Measurements from ENCODE around the gene FDX2.
A peak's percentile ranks its signal among the peaks of the same experiment; 100 is the strongest.
"Not testable (repeated sequence)": the region's sequence is repeated elsewhere in the genome, so short reads cannot be mapped to it uniquely, and the experiment has no call there.

Gene FDX2

DNA sequence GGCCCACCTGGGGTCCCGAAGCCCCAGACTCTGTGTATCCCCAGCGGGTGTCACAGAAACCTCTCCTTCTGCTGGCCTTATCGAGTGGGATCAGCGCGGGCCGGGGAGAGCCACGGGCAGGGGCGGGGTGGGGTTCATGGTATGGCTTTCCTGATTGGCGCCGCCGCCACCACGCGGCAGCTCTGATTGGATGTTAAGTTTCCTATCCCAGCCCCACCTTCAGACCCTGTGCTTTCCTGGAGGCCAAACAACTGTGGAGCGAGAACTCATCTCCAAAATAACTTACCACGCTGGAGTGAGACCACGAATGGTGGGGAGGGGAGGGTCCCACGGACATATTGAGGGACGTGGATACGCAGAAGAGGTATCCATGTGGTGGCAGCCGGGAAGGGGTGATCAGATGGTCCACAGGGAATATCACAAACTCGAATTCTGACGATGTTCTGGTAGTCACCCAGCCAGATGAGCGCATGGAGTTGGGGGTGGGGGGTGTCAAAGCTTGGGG lies 27.1 kb downstream of the FDX2 start:
- peak overlapping the region; percentile 87 for H3K27ac Mint-ChIP-seq
- peaks cover 33 to 37% of the 10 kb centered on the region in 2 donors for H3K36me3 Mint-ChIP-seq
- H3K9me3 Mint-ChIP-seq = peaks cover 0 to 4% of the 10 kb centered on the region in 2 donors
- H3K4me3 Mint-ChIP-seq = peak overlapping the region; percentile 71 to 84
- no peak for ATAC-seq (replicated peaks)
- DNase-seq = no peak
- H3K27me3 Mint-ChIP-seq = peaks cover 43 to 60% of the 10 kb centered on the region in 2 donors
- peaks cover 61 to 98% of the 10 kb centered on the region in 2 donors for H3K4me1 Mint-ChIP-seq

DNA sequence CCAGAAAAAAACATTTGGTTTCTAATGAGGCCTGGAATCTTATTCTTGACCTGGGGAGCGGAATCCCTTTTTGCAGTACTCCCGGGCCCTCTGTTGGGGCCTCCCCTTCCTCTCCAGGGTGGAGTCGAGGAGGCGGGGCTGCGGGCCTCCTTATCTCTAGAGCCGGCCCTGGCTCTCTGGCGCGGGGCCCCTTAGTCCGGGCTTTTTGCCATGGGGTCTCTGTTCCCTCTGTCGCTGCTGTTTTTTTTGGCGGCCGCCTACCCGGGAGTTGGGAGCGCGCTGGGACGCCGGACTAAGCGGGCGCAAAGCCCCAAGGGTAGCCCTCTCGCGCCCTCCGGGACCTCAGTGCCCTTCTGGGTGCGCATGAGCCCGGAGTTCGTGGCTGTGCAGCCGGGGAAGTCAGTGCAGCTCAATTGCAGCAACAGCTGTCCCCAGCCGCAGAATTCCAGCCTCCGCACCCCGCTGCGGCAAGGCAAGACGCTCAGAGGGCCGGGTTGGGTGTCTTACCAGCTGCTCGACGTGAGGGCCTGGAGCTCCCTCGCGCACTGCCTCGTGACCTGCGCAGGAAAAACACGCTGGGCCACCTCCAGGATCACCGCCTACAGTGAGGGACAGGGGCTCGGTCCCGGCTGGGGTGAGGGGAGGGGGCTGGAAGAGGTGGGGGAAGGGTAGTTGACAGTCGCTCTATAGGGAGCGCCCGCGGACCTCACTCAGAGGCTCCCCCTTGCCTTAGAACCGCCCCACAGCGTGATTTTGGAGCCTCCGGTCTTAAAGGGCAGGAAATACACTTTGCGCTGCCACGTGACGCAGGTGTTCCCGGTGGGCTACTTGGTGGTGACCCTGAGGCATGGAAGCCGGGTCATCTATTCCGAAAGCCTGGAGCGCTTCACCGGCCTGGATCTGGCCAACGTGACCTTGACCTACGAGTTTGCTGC lies 28.7 kb downstream of the FDX2 start, which contains the start of gene ICAM4:
Gene ICAM4, plus strand, starts transcription at position 153 of the 935 bp plus-strand sequence. Its CDS starts 58 bp downstream, at position 211.
- H3K4me1 Mint-ChIP-seq = peaks cover 60 to 88% of the 10 kb centered on the region in 2 donors
- H3K27me3 Mint-ChIP-seq = peaks cover 28 to 43% of the 10 kb centered on the region in 2 donors
- peak within 1 kb of the TSS; percentile 29 to 67 for H3K4me3 Mint-ChIP-seq
- ATAC-seq (replicated peaks) = peak; percentile 54 to 59
- peak; percentile 42 for DNase-seq
- peaks cover 36 to 37% of the 10 kb centered on the region in 2 donors for H3K36me3 Mint-ChIP-seq
- peak within 1 kb of the TSS; percentile 90 for H3K27ac Mint-ChIP-seq
- H3K9me3 Mint-ChIP-seq = no peaks in the 10 kb centered on the region

- H3K27me3 Mint-ChIP-seq = peaks cover 19 to 26% of the 10 kb centered on the region in 2 donors
- peak overlapping the region in 1 of 2 donors; percentile 11 for H3K4me3 Mint-ChIP-seq
- peak overlapping the region; percentile 2 for H3K27ac Mint-ChIP-seq
- ATAC-seq (replicated peaks) = no peak
- peaks cover 43 to 45% of the 10 kb centered on the region in 2 donors for H3K36me3 Mint-ChIP-seq
- DNase-seq = no peak
- peaks cover 49 to 72% of the 10 kb centered on the region in 2 donors for H3K4me1 Mint-ChIP-seq
- H3K9me3 Mint-ChIP-seq = no peaks in the 10 kb centered on the region
Observed at GRCh38 chr19:10285393-10285792, 30.4 kb downstream of the FDX2 start.

DNA sequence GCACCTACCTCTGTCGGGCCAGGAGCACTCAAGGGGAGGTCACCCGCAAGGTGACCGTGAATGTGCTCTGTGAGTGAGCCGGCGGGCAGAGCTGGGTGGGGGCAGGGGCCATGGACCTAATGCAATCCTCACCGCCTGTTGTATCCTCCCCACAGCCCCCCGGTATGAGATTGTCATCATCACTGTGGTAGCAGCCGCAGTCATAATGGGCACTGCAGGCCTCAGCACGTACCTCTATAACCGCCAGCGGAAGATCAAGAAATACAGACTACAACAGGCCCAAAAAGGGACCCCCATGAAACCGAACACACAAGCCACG lies 30.9 kb downstream of the FDX2 start:
- no peak for ATAC-seq (replicated peaks)
- Mint-ChIP-seq H3K4me3 (no peak overlapping the region), H3K4me1 (peaks cover 47 to 70% of the 10 kb centered on the region in 2 donors), H3K9me3 (no peaks in the 10 kb centered on the region), H3K36me3 (peaks cover 47 to 48% of the 10 kb centered on the region in 2 donors), H3K27me3 (peaks cover 15 to 22% of the 10 kb centered on the region in 2 donors), H3K27ac (peak overlapping the region; percentile 2)
- no peak for DNase-seq

DNA sequence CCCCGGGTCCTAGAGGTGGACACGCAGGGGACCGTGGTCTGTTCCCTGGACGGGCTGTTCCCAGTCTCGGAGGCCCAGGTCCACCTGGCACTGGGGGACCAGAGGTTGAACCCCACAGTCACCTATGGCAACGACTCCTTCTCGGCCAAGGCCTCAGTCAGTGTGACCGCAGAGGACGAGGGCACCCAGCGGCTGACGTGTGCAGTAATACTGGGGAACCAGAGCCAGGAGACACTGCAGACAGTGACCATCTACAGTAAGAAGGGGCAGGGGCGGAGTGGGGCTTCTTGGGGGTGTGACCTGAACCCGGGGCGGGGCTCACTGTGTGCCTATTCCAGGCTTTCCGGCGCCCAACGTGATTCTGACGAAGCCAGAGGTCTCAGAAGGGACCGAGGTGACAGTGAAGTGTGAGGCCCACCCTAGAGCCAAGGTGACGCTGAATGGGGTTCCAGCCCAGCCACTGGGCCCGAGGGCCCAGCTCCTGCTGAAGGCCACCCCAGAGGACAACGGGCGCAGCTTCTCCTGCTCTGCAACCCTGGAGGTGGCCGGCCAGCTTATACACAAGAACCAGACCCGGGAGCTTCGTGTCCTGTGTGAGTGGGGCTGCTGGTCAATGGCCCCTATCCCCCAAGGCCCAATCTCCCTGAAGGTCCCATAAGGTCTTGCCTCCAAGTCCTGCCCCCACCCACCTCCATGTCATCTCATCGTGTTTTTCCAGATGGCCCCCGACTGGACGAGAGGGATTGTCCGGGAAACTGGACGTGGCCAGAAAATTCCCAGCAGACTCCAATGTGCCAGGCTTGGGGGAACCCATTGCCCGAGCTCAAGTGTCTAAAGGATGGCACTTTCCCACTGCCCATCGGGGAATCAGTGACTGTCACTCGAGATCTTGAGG lies 31.5 kb downstream of the FDX2 start:
- no peaks in the 10 kb centered on the region for H3K9me3 Mint-ChIP-seq
- no peak overlapping the region for H3K27ac Mint-ChIP-seq
- peaks cover 12 to 18% of the 10 kb centered on the region in 2 donors for H3K27me3 Mint-ChIP-seq
- ATAC-seq (replicated peaks) (no peak), DNase-seq (no peak)
- no peak overlapping the region for H3K4me3 Mint-ChIP-seq
- peaks cover 50 to 70% of the 10 kb centered on the region in 2 donors for H3K4me1 Mint-ChIP-seq
- H3K36me3 Mint-ChIP-seq = peaks cover 52 to 53% of the 10 kb centered on the region in 2 donors

- ATAC-seq (replicated peaks) (no peak), DNase-seq (no peak)
- Mint-ChIP-seq H3K4me1 (peaks cover 48 to 70% of the 10 kb centered on the region in 2 donors), H3K9me3 (no peaks in the 10 kb centered on the region), H3K36me3 (peaks cover 59 to 60% of the 10 kb centered on the region in 2 donors), H3K27me3 (peaks cover 5 to 10% of the 10 kb centered on the region in 2 donors), H3K27ac (peak overlapping the region; percentile 75), H3K4me3 (no peak overlapping the region)
Observed at GRCh38 chr19:10283301-10284064, 32.3 kb downstream of the FDX2 start.

DNA sequence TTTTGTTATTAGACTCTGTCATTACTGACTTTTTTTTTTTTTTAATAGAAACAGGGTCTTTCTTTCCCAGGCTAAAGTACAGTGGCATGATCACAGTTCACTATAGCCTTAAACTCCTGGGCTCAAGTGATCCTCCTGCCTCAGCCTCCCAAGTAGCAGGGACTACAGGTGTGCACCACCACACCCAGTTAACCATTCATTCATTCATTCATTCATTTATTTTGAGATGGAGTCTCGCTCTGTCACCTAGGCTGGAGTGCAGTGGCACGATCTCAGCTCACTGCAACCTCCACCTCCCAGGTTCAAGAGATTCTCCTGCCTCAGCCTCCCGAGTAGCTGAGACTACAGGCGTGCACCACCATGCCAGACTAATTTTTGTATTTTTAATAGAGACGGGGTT lies 33.8 kb downstream of the FDX2 start:
- not testable (repeated sequence) for H3K4me3 Mint-ChIP-seq; H3K27me3 Mint-ChIP-seq; DNase-seq; H3K9me3 Mint-ChIP-seq; ATAC-seq (replicated peaks); H3K27ac Mint-ChIP-seq
- H3K4me1 Mint-ChIP-seq = peaks cover 49 to 70% of the 10 kb centered on the region in 2 donors
- peaks cover 67 to 74% of the 10 kb centered on the region in 2 donors for H3K36me3 Mint-ChIP-seq

- no peaks in the 10 kb centered on the region for H3K27me3 Mint-ChIP-seq
- peak overlapping the region; percentile 70 for H3K27ac Mint-ChIP-seq
- peaks cover 32 to 55% of the 10 kb centered on the region in 2 donors for H3K4me1 Mint-ChIP-seq
- no peaks in the 10 kb centered on the region for H3K9me3 Mint-ChIP-seq
- DNase-seq (no peak), ATAC-seq (replicated peaks) (no peak)
- H3K4me3 Mint-ChIP-seq = peak overlapping the region; percentile 3 to 58
- H3K36me3 Mint-ChIP-seq = peaks cover 57 to 65% of the 10 kb centered on the region in 2 donors
Observed at GRCh38 chr19:10279737-10280442, 35.9 kb downstream of the FDX2 start.

GRCh38 chr19:10278935-10279334 lies 36.9 kb downstream of the FDX2 start:
- Mint-ChIP-seq H3K36me3 (peaks cover 55 to 67% of the 10 kb centered on the region in 2 donors), H3K27ac (peak overlapping the region; percentile 73), H3K4me1 (peaks cover 36 to 55% of the 10 kb centered on the region in 2 donors), H3K9me3 (no peaks in the 10 kb centered on the region), H3K27me3 (no peaks in the 10 kb centered on the region), H3K4me3 (peak overlapping the region; percentile 37 to 67)
- DNase-seq (no peak), ATAC-seq (replicated peaks) (no peak)

GRCh38 chr19:10277795-10278589 lies 37.8 kb downstream of the FDX2 start:
- Mint-ChIP-seq H3K9me3 (no peaks in the 10 kb centered on the region), H3K4me3 (peak overlapping the region; percentile 52 to 63), H3K27me3 (no peaks in the 10 kb centered on the region), H3K36me3 (peaks cover 49 to 63% of the 10 kb centered on the region in 2 donors), H3K4me1 (peaks cover 30 to 53% of the 10 kb centered on the region in 2 donors), H3K27ac (peak overlapping the region; percentile 74)
- ATAC-seq (replicated peaks) = peak; percentile 49 to 71
- DNase-seq = no peak

DNA sequence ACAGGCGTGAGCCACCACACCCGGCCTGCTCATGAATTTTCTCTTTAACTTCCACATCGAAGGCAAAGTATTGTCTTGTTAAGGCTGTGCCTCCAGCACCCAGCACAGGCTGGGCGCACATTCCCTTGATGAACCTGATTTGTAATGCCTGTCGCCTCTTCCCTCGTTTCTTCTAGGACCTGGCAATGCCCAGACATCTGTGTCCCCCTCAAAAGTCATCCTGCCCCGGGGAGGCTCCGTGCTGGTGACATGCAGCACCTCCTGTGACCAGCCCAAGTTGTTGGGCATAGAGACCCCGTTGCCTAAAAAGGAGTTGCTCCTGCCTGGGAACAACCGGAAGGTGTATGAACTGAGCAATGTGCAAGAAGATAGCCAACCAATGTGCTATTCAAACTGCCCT lies 41.2 kb downstream of the FDX2 start:
- ATAC-seq (replicated peaks) (no peak), DNase-seq (no peak)
- H3K36me3 Mint-ChIP-seq = peaks cover 44 to 63% of the 10 kb centered on the region in 2 donors
- peak overlapping the region; percentile 72 to 80 for H3K4me3 Mint-ChIP-seq
- no peaks in the 10 kb centered on the region for H3K9me3 Mint-ChIP-seq
- peak overlapping the region; percentile 91 for H3K27ac Mint-ChIP-seq
- no peaks in the 10 kb centered on the region for H3K27me3 Mint-ChIP-seq
- H3K4me1 Mint-ChIP-seq = peaks cover 36 to 69% of the 10 kb centered on the region in 2 donors

GRCh38 chr19:10271543-10272086 lies 44.2 kb downstream of the FDX2 start:
- peak; percentile 81 for DNase-seq
- H3K27ac Mint-ChIP-seq = peak overlapping the region; percentile 99
- H3K9me3 Mint-ChIP-seq = no peaks in the 10 kb centered on the region
- H3K27me3 Mint-ChIP-seq = no peaks in the 10 kb centered on the region
- peak; percentile 30 to 37 for ATAC-seq (replicated peaks)
- peaks cover 26 to 47% of the 10 kb centered on the region in 2 donors for H3K4me1 Mint-ChIP-seq
- peak overlapping the region; percentile 94 to 97 for H3K4me3 Mint-ChIP-seq
- peaks cover 25 to 37% of the 10 kb centered on the region in 2 donors for H3K36me3 Mint-ChIP-seq

All from stimulated activated naive B cell treated with anti-CD40 and anti-IgM and Interleukin-4, amounts not matched to agents 10 μg/mL and 1 μg/mL and 100 μg/mL, for 72 hours (primary cell).